ENCODE measurements around the gene UBE2QL1. TPM values are rescaled to one million over a fixed set of nuclear protein-coding genes. Genes with fewer than 3 reads are reported as not detected.

Gene UBE2QL1
- total RNA-seq, 2 experiments from 2014 or later: 0.33 to 0.45 TPM

DNA sequence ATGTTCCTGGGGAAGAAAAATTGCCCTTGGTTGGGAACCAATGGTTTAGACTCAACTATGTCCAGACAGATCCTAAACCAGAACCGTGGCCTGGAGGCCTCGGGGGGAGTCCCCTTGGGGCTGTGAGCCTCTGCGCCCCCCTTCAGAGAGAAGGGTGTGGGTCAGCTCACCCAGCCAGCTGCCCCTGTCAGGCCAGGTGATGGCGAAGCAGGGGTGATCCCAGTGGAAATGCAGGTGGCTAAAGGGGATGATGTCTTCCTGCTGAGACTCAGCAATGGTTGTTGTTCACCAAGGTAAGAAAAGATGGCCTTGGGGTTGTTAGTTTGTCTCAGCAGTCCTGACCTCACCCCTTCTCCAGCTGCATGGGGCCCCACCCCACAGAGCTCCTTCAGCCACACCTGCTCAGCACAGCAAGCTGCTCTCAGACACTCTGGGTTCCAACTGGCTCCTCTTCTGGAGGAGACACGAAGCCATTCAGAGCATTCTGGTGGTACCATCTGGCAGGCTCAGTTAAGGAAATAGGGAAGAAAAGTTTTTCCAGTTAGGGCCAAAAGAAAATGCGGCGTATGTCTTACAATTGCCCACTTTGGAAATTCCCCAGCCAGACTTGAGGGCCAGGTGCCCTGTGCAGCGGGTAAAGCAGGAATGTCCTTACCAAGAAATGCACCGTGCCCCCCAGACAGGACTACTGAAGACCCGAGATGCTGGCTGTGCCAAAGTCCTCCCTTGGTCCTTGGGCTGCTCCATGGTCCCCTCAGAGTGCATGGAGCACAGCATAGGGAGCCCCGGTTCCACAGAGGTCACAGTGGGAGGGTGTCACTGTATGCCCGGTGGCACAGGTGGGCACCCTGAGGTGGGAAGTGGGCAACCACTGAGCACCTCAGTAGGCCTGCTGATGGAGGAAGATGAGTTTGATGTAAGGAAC, 94.0 kb downstream of the UBE2QL1 start:
- no peaks in the 10 kb centered on the region for H3K36me3 ChIP-seq (ENCODE audit: insufficient read depth, low read length)
- no peaks in the 10 kb centered on the region for H3K36me3 Mint-ChIP-seq (ENCODE audit: low read depth)

DNA sequence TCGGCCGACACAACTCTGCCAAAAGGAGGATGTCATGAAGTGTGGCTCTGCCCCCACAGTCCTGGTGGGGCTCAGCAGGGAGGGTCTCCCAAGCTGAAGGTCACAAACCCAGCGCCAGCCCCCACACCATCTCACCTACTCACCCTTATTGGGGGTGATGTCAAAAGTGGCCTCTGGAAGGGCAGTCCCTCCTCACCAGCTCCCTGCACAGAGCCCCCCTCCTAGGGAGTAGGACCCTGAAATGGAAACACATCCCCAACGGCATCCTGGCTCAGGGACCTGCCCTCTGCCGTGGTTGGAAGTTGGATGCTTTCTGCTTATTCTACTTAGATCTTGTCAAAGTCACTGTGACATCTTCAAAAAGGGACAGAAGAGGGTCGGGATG, 94.7 kb downstream of the UBE2QL1 start:
- intact Hi-C loops (cut with DNase I, micrococcal nuclease): no loop called here
- no peaks in the 10 kb centered on the region for H3K9me3 ChIP-seq (ENCODE audit: control insufficient read depth in 1 of 2, insufficient read depth in 1 of 2, low read length in 2 of 2)
- Mint-ChIP-seq H3K27me3 (peaks cover 8% of the 10 kb centered on the region), H3K27ac (no peak overlapping the region), H3K4me3 (no peak overlapping the region), H3K4me1 (ENCODE audit: low read depth) (no peaks in the 10 kb centered on the region), H3K36me3 (ENCODE audit: low read depth) (no peaks in the 10 kb centered on the region), H3K9me3 (no peaks in the 10 kb centered on the region)
- H3K27ac ChIP-seq (ENCODE audit: low read depth in 1 of 2, low read length in 2 of 2): no peak overlapping the region
- DNase-seq: no peak
- CTCF ChIA-PET: no interaction called here
- no peak for ATAC-seq (ENCODE audit: poor library complexity)
- POLR2A ChIA-PET: no interaction called here
- H3K27me3 ChIP-seq (ENCODE audit: control insufficient read depth in 1 of 2, insufficient read depth in 2 of 2, low read length in 2 of 2): no peaks in the 10 kb centered on the region
- TF ChIP-seq CTCF (IDR thresholded peaks at IDR 0.05): no peak
- no peak overlapping the region for H3K4me3 ChIP-seq (ENCODE audit: low read length)
- H3K36me3 ChIP-seq (ENCODE audit: insufficient read depth, low read length): no peaks in the 10 kb centered on the region
- no peaks in the 10 kb centered on the region for H3K4me1 ChIP-seq (ENCODE audit: insufficient read depth, low read length)

More for the DNA sequence above, 94.0 kb downstream of the UBE2QL1 start:
- DNase-seq (no peak), ATAC-seq (ENCODE audit: poor library complexity) (no peak)
- Mint-ChIP-seq H3K4me1 (ENCODE audit: low read depth) (no peaks in the 10 kb centered on the region), H3K9me3 (no peaks in the 10 kb centered on the region), H3K27ac (no peak overlapping the region), H3K27me3 (peaks cover 8% of the 10 kb centered on the region), H3K4me3 (no peak overlapping the region)
- no peak overlapping the region for H3K4me3 ChIP-seq (ENCODE audit: low read length)
- no peaks in the 10 kb centered on the region for H3K27me3 ChIP-seq (ENCODE audit: control insufficient read depth in 1 of 2, insufficient read depth in 2 of 2, low read length in 2 of 2)
- intact Hi-C loops (cut with DNase I, micrococcal nuclease): no loop called here
- no peak for TF ChIP-seq CTCF (IDR thresholded peaks at IDR 0.05)
- H3K9me3 ChIP-seq (ENCODE audit: control insufficient read depth in 1 of 2, insufficient read depth in 1 of 2, low read length in 2 of 2): no peaks in the 10 kb centered on the region
- CTCF ChIA-PET: no interaction called here
- POLR2A ChIA-PET: no interaction called here
- H3K27ac ChIP-seq (ENCODE audit: low read depth in 1 of 2, low read length in 2 of 2): no peak overlapping the region
- no peaks in the 10 kb centered on the region for H3K4me1 ChIP-seq (ENCODE audit: insufficient read depth, low read length)

GRCh38 chr5:6543830-6544560, 95.3 kb downstream of the UBE2QL1 start:
- Mint-ChIP-seq H3K4me1 (ENCODE audit: low read depth) (no peaks in the 10 kb centered on the region), H3K27ac (no peak overlapping the region), H3K4me3 (no peak overlapping the region), H3K27me3 (peaks cover 9% of the 10 kb centered on the region), H3K9me3 (no peaks in the 10 kb centered on the region), H3K36me3 (ENCODE audit: low read depth) (no peaks in the 10 kb centered on the region)
- Histone ChIP-seq H3K27ac (ENCODE audit: low read depth in 1 of 2, low read length in 2 of 2) (no peak overlapping the region), H3K9me3 (ENCODE audit: control insufficient read depth in 1 of 2, insufficient read depth in 1 of 2, low read length in 2 of 2) (no peaks in the 10 kb centered on the region), H3K4me3 (ENCODE audit: low read length) (no peak overlapping the region), H3K4me1 (ENCODE audit: insufficient read depth, low read length) (no peaks in the 10 kb centered on the region), H3K36me3 (ENCODE audit: insufficient read depth, low read length) (no peaks in the 10 kb centered on the region), H3K27me3 (ENCODE audit: control insufficient read depth in 1 of 2, insufficient read depth in 2 of 2, low read length in 2 of 2) (no peaks in the 10 kb centered on the region)
- ChIA-PET CTCF (no interaction called here), POLR2A (no interaction called here)
- DNase-seq (no peak), ATAC-seq (ENCODE audit: poor library complexity) (no peak)
- intact Hi-C loops (cut with DNase I, micrococcal nuclease): no loop called here
- TF ChIP-seq CTCF (IDR thresholded peaks at IDR 0.05): no peak

Other genes with a start within 250 kb of the UBE2QL1 start
- gene MED10, start 70.3 kb upstream of the UBE2QL1 start, total RNA-seq: 10 to 100 TPM; 97.2 to 98.0 TPM
- 10 to 100 TPM; 48.3 to 50.8 TPM for gene NSUN2, start 184.2 kb downstream of the UBE2QL1 start, total RNA-seq
- gene SRD5A1, start 184.6 kb downstream of the UBE2QL1 start, total RNA-seq: 1 to 10 TPM; 2.3 to 3.0 TPM

All from CD4-positive, alpha-beta T cell (primary cell).